CD4-positive, alpha-beta T cell treated with Interferon gamma for 1 hour (primary cell): Measurements from ENCODE around the gene VSTM2B.

ENCODE experiments used
- DNase-seq: peaks from one replicate; pipeline ENCODE4 v3.0.0-alpha.2; 2020

Gene VSTM2B

GRCh38 chr19:29605653-29606419, 80.0 kb downstream of the VSTM2B start, which contains the start of gene POP4:
Gene POP4 (plus strand): TSS chr19:29606283. CDS start chr19:29606319, 36 bp downstream.
- peak; percentile 96 for DNase-seq

- no peak for DNase-seq
Measured at GRCh38 chr19:29606420-29606747, 80.6 kb downstream of the VSTM2B start.

GRCh38 chr19:29609636-29610035, 83.8 kb downstream of the VSTM2B start:
- DNase-seq, result no peak

GRCh38 chr19:29610213-29610573, 84.4 kb downstream of the VSTM2B start:
- DNase-seq, result no peak

GRCh38 chr19:29610574-29611271, 84.9 kb downstream of the VSTM2B start:
- DNase-seq, result peak; percentile 89

GRCh38 chr19:29612121-29612520, 86.3 kb downstream of the VSTM2B start:
- DNase-seq, result no peak

DNA sequence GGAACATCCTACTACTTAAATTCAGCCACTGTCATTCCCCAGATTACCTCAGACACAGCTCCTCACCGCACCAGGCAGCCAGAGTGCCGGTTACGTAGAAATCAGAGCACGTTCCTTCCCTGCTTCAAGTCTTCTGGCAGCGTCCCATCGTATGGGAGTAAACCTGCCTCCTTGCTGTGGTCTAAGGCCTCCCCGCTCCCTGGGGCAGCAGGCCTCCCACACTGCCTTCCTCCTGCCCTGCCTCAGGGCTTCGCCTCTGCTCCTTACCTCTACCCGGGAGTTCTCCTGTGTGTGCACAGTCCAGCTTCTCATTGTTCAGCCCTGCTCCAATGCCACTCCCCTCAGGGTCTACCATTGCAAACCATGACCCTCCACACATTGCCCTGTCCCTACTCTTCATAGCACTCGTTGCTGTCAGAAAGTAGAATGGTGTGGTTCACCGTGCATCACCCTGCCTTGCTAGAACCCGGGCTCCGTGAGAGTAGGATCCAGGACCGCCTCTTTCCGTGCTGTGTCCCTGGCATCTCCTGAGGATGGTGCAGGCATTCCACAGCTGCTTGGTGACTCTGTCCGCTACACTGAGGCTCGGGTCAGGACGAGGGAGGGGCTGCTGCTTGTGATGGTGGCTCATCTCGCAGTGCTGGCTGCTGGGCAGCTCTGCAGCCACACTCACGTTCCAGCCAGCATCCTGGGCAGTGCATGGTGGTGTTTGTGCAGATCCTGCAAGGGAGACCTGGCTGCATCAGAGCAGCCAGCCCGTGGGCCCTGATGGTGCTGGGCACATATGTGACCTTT, 87.2 kb downstream of the VSTM2B start:
- no peak for DNase-seq

- no peak for DNase-seq
Measured at GRCh38 chr19:29614046-29614445, 88.3 kb downstream of the VSTM2B start.
